ENCODE measurements around the gene YJEFN3.

The YJEFN3 gene

DNA sequence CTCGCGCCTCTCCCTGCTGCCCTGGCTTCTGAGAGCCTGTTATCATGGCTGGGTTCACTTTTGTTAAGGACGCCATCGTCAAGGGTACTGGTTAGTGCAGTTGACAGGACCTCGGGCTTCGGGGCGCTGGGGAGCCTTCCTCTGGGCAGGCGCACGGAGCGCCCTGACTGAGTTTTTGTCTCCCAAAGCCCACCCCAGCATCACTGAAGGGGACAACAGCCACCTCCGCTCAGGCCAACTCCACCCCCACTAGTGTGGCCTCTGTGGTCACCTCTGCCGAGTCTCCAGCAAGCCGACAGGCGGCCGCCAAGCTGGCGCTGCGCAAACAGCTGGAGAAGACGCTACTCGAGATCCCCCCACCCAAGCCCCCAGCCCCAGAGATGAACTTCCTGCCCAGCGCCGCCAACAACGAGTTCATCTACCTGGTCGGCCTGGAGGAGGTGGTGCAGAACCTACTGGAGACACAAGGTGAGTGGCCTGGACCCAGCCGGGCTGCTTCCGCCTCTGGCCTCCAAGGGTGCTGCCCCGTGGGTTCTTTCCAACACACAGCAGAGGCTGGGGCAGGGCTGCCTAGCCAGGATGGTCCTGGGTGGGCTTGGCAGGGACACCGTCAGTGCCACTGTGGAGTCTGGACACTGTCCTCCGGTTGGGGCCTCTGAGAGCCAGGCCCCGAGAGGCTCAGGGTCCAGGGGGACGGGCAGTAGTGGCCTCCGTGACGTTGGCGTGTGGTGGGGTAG, 30.3 kb upstream of the YJEFN3 start:
- TF ChIP-seq, protein P1, sequence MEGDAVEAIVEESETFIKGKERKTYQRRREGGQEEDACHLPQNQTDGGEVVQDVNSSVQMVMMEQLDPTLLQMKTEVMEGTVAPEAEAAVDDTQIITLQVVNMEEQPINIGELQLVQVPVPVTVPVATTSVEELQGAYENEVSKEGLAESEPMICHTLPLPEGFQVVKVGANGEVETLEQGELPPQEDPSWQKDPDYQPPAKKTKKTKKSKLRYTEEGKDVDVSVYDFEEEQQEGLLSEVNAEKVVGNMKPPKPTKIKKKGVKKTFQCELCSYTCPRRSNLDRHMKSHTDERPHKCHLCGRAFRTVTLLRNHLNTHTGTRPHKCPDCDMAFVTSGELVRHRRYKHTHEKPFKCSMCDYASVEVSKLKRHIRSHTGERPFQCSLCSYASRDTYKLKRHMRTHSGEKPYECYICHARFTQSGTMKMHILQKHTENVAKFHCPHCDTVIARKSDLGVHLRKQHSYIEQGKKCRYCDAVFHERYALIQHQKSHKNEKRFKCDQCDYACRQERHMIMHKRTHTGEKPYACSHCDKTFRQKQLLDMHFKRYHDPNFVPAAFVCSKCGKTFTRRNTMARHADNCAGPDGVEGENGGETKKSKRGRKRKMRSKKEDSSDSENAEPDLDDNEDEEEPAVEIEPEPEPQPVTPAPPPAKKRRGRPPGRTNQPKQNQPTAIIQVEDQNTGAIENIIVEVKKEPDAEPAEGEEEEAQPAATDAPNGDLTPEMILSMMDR (IDR thresholded peaks at IDR 0.05; ENCODE audit: extremely low read depth, insufficient read depth, missing control alignments): no peak
- DNase-seq (ENCODE audit: low spot score): no peak
- in situ Hi-C loops (cut with MboI; ENCODE audit: low pct_unique_long_range_greater_than_20kb, low sequenced_read_pairs, unreplicated experiment): loop anchor here (25.0 kb wide), 1 partner anchor 336 kb away; the partner anchor contains the start of gene MEF2B

DNA sequence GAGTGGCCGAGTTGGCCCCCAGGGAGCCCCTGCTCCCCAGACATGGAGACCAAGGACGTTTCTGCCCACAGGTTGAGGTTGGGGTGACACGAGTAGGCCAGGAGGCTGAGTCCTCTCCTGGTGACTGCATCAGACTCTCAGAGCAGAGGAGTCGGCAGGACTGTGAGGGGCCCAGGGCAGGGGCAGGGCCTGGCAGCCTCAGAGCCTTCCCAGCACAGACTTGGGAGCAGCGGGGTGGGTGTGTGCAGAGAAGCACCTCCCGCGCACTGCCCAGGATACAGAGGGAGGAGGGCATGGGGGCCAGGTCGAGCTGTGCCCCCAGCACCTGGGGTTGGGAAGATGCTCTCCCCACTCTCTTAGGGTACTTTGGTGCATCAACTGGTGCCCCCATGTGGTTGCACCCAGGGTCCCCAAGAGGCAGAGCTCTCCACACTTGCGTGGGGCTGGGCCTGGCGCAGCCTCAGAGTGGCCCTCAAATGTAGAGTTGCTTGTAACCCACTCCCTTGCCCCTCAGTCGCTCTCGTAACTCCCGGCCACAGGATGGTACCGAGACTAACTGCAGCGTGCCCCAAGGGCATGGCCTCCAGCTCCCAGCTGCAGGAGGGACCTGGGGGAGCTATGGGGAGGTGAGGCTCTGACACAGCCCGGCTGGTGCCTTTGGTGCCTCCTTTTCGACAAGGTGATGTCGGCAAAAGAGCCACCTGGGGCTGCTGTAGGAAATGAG, 29.3 kb upstream of the YJEFN3 start:
- DNase-seq (ENCODE audit: low spot score): no peak
- TF ChIP-seq, protein P1 (IDR thresholded peaks at IDR 0.05; ENCODE audit: extremely low read depth, insufficient read depth, missing control alignments): no peak
- in situ Hi-C loops (cut with MboI; ENCODE audit: low pct_unique_long_range_greater_than_20kb, low sequenced_read_pairs, unreplicated experiment): loop anchor here (25.0 kb wide), 1 partner anchor 337 kb away; the partner anchor contains the start of gene MEF2B

DNA sequence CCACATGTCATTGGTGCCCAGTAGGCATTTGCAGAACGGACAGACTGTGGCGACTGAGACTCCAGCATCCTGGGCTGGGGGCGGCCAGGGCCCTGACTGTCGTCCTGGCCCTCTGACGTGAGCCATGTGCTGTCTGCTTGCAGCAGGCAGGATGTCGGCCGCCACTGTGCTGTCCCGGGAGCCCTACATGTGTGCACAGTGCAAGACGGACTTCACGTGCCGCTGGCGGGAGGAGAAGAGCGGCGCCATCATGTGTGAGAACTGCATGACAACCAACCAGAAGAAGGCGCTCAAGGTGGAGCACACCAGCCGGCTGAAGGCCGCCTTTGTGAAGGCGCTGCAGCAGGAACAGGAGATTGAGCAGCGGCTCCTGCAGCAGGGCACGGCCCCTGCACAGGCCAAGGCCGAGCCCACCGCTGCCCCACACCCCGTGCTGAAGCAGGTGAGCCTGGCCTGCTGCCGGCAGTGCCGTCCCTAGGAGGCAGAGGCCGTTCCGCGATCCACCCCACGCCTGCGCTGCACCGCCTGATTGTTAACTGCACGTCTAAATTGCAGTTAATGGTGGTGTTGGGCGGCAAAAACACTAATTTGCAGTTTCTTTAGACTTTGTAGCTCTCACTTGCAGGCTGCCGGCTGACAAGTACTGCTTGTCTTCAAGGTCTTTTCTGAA, 27.6 kb upstream of the YJEFN3 start:
- no peak for DNase-seq (ENCODE audit: low spot score)
- in situ Hi-C loops (cut with MboI; ENCODE audit: low pct_unique_long_range_greater_than_20kb, low sequenced_read_pairs, unreplicated experiment): no loop called here
- TF ChIP-seq, protein P1 (IDR thresholded peaks at IDR 0.05; ENCODE audit: extremely low read depth, insufficient read depth, missing control alignments): no peak

DNA sequence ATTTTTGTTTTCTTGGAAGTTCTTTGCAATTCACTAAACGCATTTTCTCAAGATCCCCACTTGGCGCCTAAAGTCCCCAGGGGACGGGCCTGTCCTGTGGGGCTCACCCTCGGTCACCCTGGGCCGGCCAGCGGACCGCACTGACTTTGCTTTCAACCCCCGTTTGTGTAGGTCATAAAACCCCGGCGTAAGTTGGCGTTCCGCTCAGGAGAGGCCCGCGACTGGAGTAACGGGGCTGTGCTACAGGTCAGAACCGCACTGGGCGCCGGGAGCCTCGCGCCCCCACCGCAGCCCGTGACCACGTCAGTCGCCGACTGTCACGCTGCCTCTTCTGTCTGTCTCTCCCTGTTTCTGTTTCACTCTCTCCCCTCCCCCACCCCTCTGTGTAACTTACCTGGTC, 26.9 kb upstream of the YJEFN3 start:
- no peak for DNase-seq (ENCODE audit: low spot score)
- in situ Hi-C loops (cut with MboI; ENCODE audit: low pct_unique_long_range_greater_than_20kb, low sequenced_read_pairs, unreplicated experiment): no loop called here
- TF ChIP-seq, protein P1 (IDR thresholded peaks at IDR 0.05; ENCODE audit: extremely low read depth, insufficient read depth, missing control alignments): no peak

DNA sequence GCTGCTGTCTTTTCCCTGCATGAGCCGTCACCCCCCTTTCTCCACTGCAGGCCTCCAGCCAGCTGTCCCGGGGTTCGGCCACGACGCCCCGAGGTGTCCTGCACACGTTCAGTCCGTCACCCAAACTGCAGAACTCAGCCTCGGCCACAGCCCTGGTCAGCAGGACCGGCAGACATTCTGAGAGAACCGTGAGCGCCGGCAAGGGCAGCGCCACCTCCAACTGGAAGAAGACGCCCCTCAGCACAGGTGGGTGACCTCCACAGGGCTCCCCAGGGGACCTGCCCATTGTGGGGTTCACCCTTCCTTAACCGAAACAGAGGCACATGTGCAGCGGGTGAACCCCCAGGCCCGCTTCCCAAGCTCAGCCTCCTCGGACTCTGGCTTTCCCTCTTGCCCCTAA, 26.4 kb upstream of the YJEFN3 start:
- DNase-seq (ENCODE audit: low spot score): no peak
- in situ Hi-C loops (cut with MboI; ENCODE audit: low pct_unique_long_range_greater_than_20kb, low sequenced_read_pairs, unreplicated experiment): no loop called here
- TF ChIP-seq, protein P1 (IDR thresholded peaks at IDR 0.05; ENCODE audit: extremely low read depth, insufficient read depth, missing control alignments): no peak

DNA sequence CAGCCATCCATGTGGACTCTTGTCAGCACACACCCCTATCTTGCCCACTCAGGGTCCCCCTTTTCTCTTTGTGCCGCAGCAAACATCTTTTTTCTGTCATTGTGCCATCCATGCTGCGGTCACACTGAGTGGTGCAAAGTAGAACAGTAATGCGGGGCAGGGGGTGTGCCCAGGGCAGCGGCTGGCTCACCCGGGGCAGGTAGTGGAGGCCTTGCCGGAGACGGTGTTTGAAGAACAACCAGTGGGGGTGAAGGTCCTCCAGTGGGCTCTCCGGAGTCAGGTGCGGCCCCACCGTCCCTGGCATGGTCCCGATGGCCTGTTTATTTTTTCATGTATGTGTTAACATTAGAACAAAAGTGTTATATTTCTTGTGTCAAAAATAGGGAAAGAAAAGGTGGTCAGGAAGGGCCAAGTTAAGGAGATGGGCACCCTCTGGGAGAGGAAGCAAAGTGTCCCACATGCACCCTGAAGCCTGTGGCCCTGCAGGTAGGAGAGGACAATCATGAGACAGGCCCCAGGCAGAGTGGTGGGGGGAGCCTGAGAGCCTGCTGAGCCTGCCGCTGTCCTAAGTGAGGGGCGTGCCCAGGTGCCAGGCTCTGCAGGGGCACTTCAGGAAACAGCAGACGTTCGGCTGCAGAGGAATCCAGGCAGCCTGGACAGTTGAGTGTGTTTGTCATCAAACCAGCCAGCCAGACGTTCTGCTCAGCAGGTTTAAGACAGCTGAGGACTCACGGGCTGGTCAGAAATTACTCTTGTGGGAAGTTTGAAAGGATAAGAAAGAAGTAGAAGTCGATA, 25.7 kb upstream of the YJEFN3 start:
- DNase-seq (ENCODE audit: low spot score): no peak
- TF ChIP-seq, protein P1 (IDR thresholded peaks at IDR 0.05; ENCODE audit: extremely low read depth, insufficient read depth, missing control alignments): no peak
- in situ Hi-C loops (cut with MboI; ENCODE audit: low pct_unique_long_range_greater_than_20kb, low sequenced_read_pairs, unreplicated experiment): no loop called here

Measured in GM13977 (cell line).